Measurements from ENCODE around the gene PIEZO2.

PIEZO2 gene

GRCh38 chr18:10834128-10834815 is 315.1 kb downstream of the PIEZO2 start:
- no peak for DNase-seq

GRCh38 chr18:10833656-10834055 is 315.7 kb downstream of the PIEZO2 start:
- DNase-seq = no peak

- DNase-seq = no peak
Measured at GRCh38 chr18:10826400-10826799, 323.0 kb downstream of the PIEZO2 start.

- DNase-seq = no peak
Measured at GRCh38 chr18:10822456-10822855, 326.9 kb downstream of the PIEZO2 start.

GRCh38 chr18:10820681-10821080 is 328.7 kb downstream of the PIEZO2 start:
- DNase-seq = no peak

GRCh38 chr18:10814336-10814735 is 335.0 kb downstream of the PIEZO2 start:
- no peak for DNase-seq

- no peak for DNase-seq
Measured at GRCh38 chr18:10805587-10806118, 343.7 kb downstream of the PIEZO2 start.

- no peak for DNase-seq
Measured at GRCh38 chr18:10804126-10804525, 345.2 kb downstream of the PIEZO2 start.

GRCh38 chr18:10798727-10799550 is 350.4 kb downstream of the PIEZO2 start:
- DNase-seq = no peak

GRCh38 chr18:10797896-10798295 is 351.5 kb downstream of the PIEZO2 start:
- DNase-seq = no peak

GRCh38 chr18:10794771-10795170 is 354.6 kb downstream of the PIEZO2 start:
- DNase-seq = no peak

- DNase-seq = no peak
Measured at GRCh38 chr18:10793730-10794370, 355.5 kb downstream of the PIEZO2 start.

GRCh38 chr18:10792181-10792580 is 357.2 kb downstream of the PIEZO2 start:
- DNase-seq = no peak

- no peak for DNase-seq
Measured at GRCh38 chr18:10791169-10791831, 358.1 kb downstream of the PIEZO2 start.

GRCh38 chr18:10789180-10789579 is 360.2 kb downstream of the PIEZO2 start:
- no peak for DNase-seq

- peak; percentile 79 for DNase-seq
Measured at GRCh38 chr18:10787293-10787901, 362.0 kb downstream of the PIEZO2 start.

GRCh38 chr18:10785798-10786197 is 363.6 kb downstream of the PIEZO2 start:
- no peak for DNase-seq

- DNase-seq = no peak
Measured at GRCh38 chr18:10784596-10785202, 364.7 kb downstream of the PIEZO2 start.

GRCh38 chr18:10783941-10784340 is 365.4 kb downstream of the PIEZO2 start:
- DNase-seq = no peak

GRCh38 chr18:10776493-10776892 is 372.9 kb downstream of the PIEZO2 start:
- no peak for DNase-seq

GRCh38 chr18:10775026-10775425 is 374.3 kb downstream of the PIEZO2 start:
- DNase-seq = no peak

- DNase-seq = no peak
Measured at GRCh38 chr18:10771053-10771709, 378.2 kb downstream of the PIEZO2 start.

Data from stimulated activated naive CD4-positive, alpha-beta T cell treated with Interleukin-2 at 50 U/mL for 16 hours (primary cell).